Osteoblast (primary cell): ENCODE data around the gene FOS. TPM values are rescaled to one million over a fixed set of nuclear protein-coding genes. Genes with fewer than 3 reads are reported as not detected.

Experiments
- DNase-seq: peaks from one replicate; pipeline ENCODE4 v3.0.0; 2011; ENCODE audit warnings: low spot score, mixed read lengths; ENCODE audit not compliant: insufficient read length; ENCODE audit errors: missing footprints
- H2AFZ ChIP-seq: 2 replicates; pipeline ENCODE4 v1.6.0; 2011; ENCODE audit warnings: mild to moderate bottlenecking, low read length
- H3K27ac ChIP-seq: 2 replicates; pipeline ENCODE4 v1.5.1; 2011; ENCODE audit warnings: mild to moderate bottlenecking, low read depth, low read length, moderate library complexity
- H3K27me3 ChIP-seq: 2 replicates; pipeline ENCODE4 v1.6.0; 2012; ENCODE audit warnings: mild to moderate bottlenecking, control low read depth, inconsistent platforms, low read length, moderate library complexity; ENCODE audit not compliant: insufficient read depth
- H3K36me3 ChIP-seq: 2 replicates; pipeline ENCODE4 v1.5.1; 2011; ENCODE audit warnings: mild to moderate bottlenecking, low read length, control low read depth, moderate library complexity; ENCODE audit not compliant: insufficient read depth
- H3K4me1 ChIP-seq: 2 replicates; pipeline ENCODE4 v1.5.1; 2011; ENCODE audit warnings: mild to moderate bottlenecking, low read length, control low read depth, moderate library complexity; ENCODE audit not compliant: insufficient read depth
- H3K4me2 ChIP-seq: 2 replicates; pipeline ENCODE4 v1.6.0; 2011; ENCODE audit warnings: mild to moderate bottlenecking, low read length; ENCODE audit not compliant: insufficient read depth
- H3K4me3 ChIP-seq: fragments of 200-600 bp; sonication (generic); 3 replicates; pipeline ENCODE4 v1.5.1; 2012; ENCODE audit warnings: mild to moderate bottlenecking, low read length, inconsistent platforms; ENCODE audit not compliant: insufficient read depth
- H3K79me2 ChIP-seq: 2 replicates; pipeline ENCODE4 v1.6.0; 2012; ENCODE audit warnings: mild to moderate bottlenecking, low read length, control low read depth, inconsistent platforms; ENCODE audit not compliant: insufficient read depth
- H3K9me3 ChIP-seq: 2 replicates; pipeline ENCODE4 v1.5.1; 2011; ENCODE audit warnings: low read depth, low read length, control low read depth
- H4K20me1 ChIP-seq: 2 replicates; pipeline ENCODE4 v1.6.0; 2012; ENCODE audit warnings: mild to moderate bottlenecking, low read length, control low read depth; ENCODE audit not compliant: insufficient read depth
- total RNA-seq: library from RNA; depleted of rRNA; stranded (reverse); fragments of >200 nt; gene quantifications from 2 replicates; pipeline ENCODE4 v1.2.3, GENCODE V29; 2012
- TF ChIP-seq, protein P1 (sequence below): IDR thresholded peaks from 2 replicates; pipeline ENCODE4 v1.5.1; 2011; ENCODE audit warnings: mild to moderate bottlenecking, low read depth, low read length, moderate library complexity; ENCODE audit errors: extremely low read depth

The FOS gene
- total RNA-seq, 1 donor: 42.3 TPM

DNA sequence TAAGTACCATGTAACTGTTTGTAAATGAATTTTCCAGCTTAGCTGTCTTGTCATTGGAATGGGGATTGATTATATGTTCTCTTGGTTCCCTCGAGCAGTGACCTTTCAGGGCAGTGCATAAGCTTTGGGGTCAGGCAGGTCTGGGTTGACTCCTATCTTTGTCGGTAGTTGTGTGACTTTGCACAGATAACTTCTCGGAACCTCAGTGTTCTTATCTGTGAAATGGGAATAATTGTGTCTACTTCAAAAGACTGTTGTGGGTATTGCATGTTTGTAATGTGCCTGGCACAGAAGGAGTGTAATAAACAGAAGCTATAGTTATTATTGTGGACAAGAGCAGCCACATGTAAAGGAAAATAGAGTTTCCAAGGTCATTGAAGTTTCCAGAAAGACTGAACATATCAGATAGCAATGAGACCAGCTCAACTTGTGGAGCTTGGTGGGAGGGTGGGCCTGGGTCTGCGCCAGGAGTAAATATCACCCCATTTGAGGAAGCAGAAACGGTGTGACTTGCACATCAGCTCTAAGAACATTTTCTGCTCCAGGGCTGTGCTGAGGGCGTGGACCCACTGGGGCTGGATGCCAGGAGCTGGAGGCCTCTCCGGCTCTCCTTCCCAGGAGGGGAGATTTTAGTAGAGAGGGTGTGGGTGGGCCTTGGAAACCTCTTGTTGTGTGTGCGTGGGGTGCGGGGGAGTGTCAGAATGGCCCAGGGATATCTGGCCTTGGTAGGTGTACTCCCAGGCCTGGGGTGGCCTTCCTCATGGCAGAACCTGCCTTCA is 19.7 kb downstream of the FOS start:
- TF ChIP-seq, protein P1, sequence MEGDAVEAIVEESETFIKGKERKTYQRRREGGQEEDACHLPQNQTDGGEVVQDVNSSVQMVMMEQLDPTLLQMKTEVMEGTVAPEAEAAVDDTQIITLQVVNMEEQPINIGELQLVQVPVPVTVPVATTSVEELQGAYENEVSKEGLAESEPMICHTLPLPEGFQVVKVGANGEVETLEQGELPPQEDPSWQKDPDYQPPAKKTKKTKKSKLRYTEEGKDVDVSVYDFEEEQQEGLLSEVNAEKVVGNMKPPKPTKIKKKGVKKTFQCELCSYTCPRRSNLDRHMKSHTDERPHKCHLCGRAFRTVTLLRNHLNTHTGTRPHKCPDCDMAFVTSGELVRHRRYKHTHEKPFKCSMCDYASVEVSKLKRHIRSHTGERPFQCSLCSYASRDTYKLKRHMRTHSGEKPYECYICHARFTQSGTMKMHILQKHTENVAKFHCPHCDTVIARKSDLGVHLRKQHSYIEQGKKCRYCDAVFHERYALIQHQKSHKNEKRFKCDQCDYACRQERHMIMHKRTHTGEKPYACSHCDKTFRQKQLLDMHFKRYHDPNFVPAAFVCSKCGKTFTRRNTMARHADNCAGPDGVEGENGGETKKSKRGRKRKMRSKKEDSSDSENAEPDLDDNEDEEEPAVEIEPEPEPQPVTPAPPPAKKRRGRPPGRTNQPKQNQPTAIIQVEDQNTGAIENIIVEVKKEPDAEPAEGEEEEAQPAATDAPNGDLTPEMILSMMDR: no peak

DNA sequence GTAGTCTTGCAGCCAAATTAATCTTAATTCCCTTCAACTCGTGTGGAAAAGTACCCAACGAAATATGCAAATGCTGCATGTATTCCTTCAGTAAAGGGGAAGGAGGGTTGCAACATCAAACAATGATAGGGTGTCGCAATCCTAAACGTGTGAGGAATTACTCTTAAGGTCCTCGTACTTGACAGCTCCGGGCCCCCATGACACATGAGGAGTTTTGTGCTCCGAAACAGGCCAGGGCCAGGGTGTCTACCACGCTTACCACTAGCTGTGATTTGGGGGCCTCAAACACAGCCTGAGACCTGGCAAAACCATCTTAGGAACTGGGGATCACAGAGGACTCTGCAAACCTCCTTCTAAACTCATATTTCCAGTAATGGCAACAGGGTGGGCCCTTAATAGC is 20.4 kb downstream of the FOS start:
- no peaks in the 10 kb centered on the region for H3K79me2 ChIP-seq
- no peaks in the 10 kb centered on the region for H3K27me3 ChIP-seq
- no peak for DNase-seq
- H3K4me1 ChIP-seq: peaks cover 18% of the 10 kb centered on the region
- H2AFZ ChIP-seq: peak overlapping the region; percentile 30
- no peaks in the 10 kb centered on the region for H3K36me3 ChIP-seq
- H3K4me3 ChIP-seq: no peak overlapping the region
- TF ChIP-seq, protein P1: no peak
- no peaks in the 10 kb centered on the region for H3K9me3 ChIP-seq
- no peak overlapping the region for H3K27ac ChIP-seq
- H3K4me2 ChIP-seq: no peak overlapping the region
- H4K20me1 ChIP-seq: no peaks in the 10 kb centered on the region

More for the DNA sequence above, 19.7 kb downstream of the FOS start:
- Histone ChIP-seq H3K27ac (no peak overlapping the region), H4K20me1 (no peaks in the 10 kb centered on the region), H3K9me3 (no peaks in the 10 kb centered on the region), H2AFZ (peak overlapping the region; percentile 30), H3K27me3 (no peaks in the 10 kb centered on the region), H3K79me2 (no peaks in the 10 kb centered on the region), H3K4me1 (peaks cover 18% of the 10 kb centered on the region), H3K4me3 (no peak overlapping the region), H3K36me3 (no peaks in the 10 kb centered on the region), H3K4me2 (no peak overlapping the region)
- no peak for DNase-seq

DNA sequence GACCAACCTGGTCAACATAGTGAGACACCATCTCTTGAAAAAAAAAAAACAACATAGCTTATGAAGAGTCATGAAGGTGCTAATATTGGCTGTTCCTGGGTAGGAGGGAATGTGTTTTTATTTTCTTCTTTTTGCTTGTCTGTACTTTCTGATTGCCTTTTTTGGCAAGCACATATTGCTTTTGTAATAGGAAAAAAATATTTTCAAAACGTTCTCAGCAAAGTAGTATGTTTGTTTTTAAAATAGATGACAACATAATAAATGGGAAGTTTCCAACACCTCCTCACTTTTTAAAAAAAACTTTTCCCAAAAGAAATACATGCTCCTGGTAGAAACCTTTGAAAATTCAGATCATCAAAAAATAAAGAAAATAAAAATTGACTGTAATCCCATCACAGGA is 20.9 kb downstream of the FOS start:
- H4K20me1 ChIP-seq: no peaks in the 10 kb centered on the region
- no peaks in the 10 kb centered on the region for H3K27me3 ChIP-seq
- DNase-seq: no peak
- H3K9me3 ChIP-seq: no peaks in the 10 kb centered on the region
- no peak overlapping the region for H3K4me2 ChIP-seq
- H2AFZ ChIP-seq: no peak overlapping the region
- peaks cover 16% of the 10 kb centered on the region for H3K4me1 ChIP-seq
- no peaks in the 10 kb centered on the region for H3K36me3 ChIP-seq
- TF ChIP-seq, protein P1: no peak
- H3K4me3 ChIP-seq: no peak overlapping the region
- H3K79me2 ChIP-seq: no peaks in the 10 kb centered on the region
- no peak overlapping the region for H3K27ac ChIP-seq

DNA sequence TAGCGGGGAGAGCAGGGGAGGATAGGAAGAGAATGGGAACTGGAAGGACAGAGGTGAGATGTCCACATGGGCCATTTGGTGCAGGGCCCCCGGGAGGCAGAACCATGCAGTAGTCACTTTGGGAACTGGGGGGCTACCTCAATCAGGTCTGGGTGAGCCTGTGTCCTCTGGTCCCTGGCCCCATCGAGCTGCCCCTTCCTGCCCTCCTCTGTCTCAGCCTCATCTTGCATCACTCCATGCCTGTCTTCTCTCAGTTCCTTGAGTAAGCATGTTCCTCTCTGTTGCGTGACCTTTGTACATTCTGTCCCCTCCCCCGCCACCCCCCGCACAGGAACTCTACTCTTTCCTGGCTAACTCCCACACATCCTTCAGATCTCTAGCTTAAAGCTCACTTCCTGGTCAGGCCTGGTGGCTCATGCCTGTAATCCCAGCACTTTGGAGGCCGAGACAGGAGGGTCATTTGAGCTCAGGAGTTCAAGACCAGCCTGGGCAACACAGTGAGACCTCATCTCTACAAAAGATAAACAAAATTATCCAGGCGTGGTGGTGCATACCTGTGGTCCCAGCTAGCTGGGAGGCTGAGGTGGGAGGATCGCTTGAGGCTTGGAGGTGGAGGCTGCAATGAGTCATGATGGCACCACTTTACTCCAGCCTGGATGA is 23.2 kb downstream of the FOS start:
- Histone ChIP-seq H3K27me3 (no peaks in the 10 kb centered on the region), H3K79me2 (no peaks in the 10 kb centered on the region), H2AFZ (no peak overlapping the region), H4K20me1 (no peaks in the 10 kb centered on the region), H3K36me3 (no peaks in the 10 kb centered on the region), H3K4me2 (no peak overlapping the region), H3K4me1 (no peaks in the 10 kb centered on the region), H3K4me3 (no peak overlapping the region), H3K27ac (no peak overlapping the region), H3K9me3 (no peaks in the 10 kb centered on the region)
- TF ChIP-seq, protein P1: no peak
- no peak for DNase-seq
